Erythroblast (primary cell): ENCODE measurements around the gene DDX53.

Experiments
- GATA1 ChIP-seq: IDR thresholded peaks from 2 replicates; pipeline ENCODE4 v1.6.1; 2011; ENCODE audit warnings: low read depth, mild to moderate bottlenecking, control low read depth, low read length, moderate library complexity
- POLR2A ChIP-seq: IDR thresholded peaks from 2 replicates; pipeline ENCODE4 v1.6.1; 2011; ENCODE audit warnings: mild to moderate bottlenecking, low read length

GRCh38 chrX:22975786-22976185, 24.0 kb upstream of the DDX53 start:
- TF ChIP-seq POLR2A = no peak
- TF ChIP-seq GATA1 = no peak
